ENCODE data around the gene SNX33. TPM values are rescaled to one million over a fixed set of nuclear protein-coding genes. Genes with fewer than 3 reads are reported as not detected.

SNX33 gene
- total RNA-seq, 1 experiment from 2014 or later, result 16.8 TPM

DNA sequence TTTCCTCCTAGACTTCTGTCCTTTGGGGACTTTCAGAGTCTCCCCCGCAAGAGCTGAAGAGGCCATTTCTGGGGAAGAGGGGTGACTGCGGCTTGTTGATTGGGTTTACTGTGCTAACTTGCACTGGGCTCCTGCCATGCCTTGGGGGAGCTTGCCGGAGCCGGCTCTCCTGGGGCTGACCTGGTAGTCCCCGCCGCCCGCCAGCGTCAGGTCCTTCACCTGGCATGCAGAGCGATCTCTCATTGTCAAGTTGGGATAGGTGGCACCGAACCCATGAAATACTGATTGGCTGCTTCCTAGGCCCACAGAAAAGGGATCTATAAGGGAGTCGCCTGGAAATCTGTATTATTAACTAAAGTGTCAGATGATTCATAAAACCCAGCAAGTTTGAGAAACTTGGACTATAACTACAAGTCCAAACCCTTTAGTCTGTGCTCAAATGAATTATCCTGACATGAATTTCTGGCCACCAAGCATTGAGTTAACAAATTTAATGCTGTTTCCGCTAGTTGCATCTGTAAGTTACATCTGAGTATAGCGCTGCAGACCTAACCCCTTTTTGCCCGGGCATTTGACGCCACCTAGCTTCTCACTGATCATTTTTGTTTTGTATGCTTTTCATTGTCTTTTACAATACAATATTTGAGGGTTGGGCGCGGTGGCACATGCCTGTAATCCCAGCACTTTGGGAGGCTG, 7.1 kb upstream of the SNX33 start:
- Histone ChIP-seq H3K9ac (ENCODE audit: low read length) (peak overlapping the region; percentile 97), H3K4me3 (ENCODE audit: low read length) (peak overlapping the region; percentile 96), H2AFZ (ENCODE audit: low read length) (peak overlapping the region; percentile 83), H3K27ac (ENCODE audit: low read length) (peak overlapping the region; percentile 75), H3K79me2 (ENCODE audit: low read length) (peaks cover 33% of the 10 kb centered on the region), H3K4me1 (ENCODE audit: insufficient read depth, low read length) (peaks cover 12% of the 10 kb centered on the region), H3K36me3 (ENCODE audit: low read depth, low read length) (no peaks in the 10 kb centered on the region), H3F3A (ENCODE audit: low read length, unreplicated experiment) (no peaks in the 10 kb centered on the region), H3K9me2 (replicated peaks; ENCODE audit: low read length) (no peaks in the 10 kb centered on the region), H3K9me3 (ENCODE audit: low read length) (no peaks in the 10 kb centered on the region), H3K4me2 (ENCODE audit: low read length) (peak overlapping the region; percentile 91), H3K27me3 (ENCODE audit: low read length) (no peaks in the 10 kb centered on the region), H4K20me1 (ENCODE audit: low read length) (peaks cover 24% of the 10 kb centered on the region)
- peak; percentile 55 for DNase-seq
- ChIA-PET CTCF (interaction anchor here (0.6 to 1.3 kb wide), 2 partner anchors 61 to 215 kb away, joined by 4 to 9 read pairs; partner anchors contain the start of gene PTPN9), POLR2A (ENCODE audit: unreplicated experiment) (interaction anchor here (0.6 kb wide), 1 partner anchor 10 kb away, joined by 4 read pairs; no protein-coding TSS in a partner anchor)
- intact Hi-C loops (cut with micrococcal nuclease), result loop anchor here (1.0 to 10.0 kb wide), 2 partner anchors 131 to 276 kb away; partner anchors contain the start of gene MAN2C1
- ATAC-seq, result peak; percentile 28
- TSS peak; percentile 83 for BruUV-seq (replicated peaks)
- TF ChIP-seq EZH2 (IDR thresholded peaks at IDR 0.05; ENCODE audit: low read length, unreplicated experiment), result no peak
- TF ChIP-seq, protein P1, sequence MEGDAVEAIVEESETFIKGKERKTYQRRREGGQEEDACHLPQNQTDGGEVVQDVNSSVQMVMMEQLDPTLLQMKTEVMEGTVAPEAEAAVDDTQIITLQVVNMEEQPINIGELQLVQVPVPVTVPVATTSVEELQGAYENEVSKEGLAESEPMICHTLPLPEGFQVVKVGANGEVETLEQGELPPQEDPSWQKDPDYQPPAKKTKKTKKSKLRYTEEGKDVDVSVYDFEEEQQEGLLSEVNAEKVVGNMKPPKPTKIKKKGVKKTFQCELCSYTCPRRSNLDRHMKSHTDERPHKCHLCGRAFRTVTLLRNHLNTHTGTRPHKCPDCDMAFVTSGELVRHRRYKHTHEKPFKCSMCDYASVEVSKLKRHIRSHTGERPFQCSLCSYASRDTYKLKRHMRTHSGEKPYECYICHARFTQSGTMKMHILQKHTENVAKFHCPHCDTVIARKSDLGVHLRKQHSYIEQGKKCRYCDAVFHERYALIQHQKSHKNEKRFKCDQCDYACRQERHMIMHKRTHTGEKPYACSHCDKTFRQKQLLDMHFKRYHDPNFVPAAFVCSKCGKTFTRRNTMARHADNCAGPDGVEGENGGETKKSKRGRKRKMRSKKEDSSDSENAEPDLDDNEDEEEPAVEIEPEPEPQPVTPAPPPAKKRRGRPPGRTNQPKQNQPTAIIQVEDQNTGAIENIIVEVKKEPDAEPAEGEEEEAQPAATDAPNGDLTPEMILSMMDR (conservative IDR thresholded peaks at IDR 0.05; ENCODE audit: low read depth, low read length), result peak; percentile 55
- no peak for TF ChIP-seq EZH2phosphoT487 (IDR thresholded peaks at IDR 0.05; ENCODE audit: borderline replicate concordance, low read length)

DNA sequence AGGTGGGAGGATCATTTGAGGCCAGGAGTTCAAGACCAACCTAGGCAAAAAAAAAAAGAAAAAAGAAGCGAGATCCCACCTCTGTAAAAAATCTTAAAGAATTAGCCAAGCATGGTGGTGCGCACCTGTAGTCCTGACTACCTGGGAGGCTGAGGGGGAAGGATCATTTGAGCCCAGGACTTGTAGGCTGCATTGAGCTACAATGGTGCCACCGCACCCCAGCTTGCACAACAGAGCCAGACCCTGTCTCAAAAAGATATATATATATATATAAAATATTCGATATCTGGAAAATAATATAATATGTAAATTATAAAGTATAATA, 6.6 kb upstream of the SNX33 start:
- no peaks in the 10 kb centered on the region for H3K27me3 ChIP-seq (ENCODE audit: low read length)
- H3K9ac ChIP-seq (ENCODE audit: low read length), result peak overlapping the region; percentile 97; the same call in 1 of the 2 replicates
- no peak overlapping the region for H3K27ac ChIP-seq (ENCODE audit: low read length)
- intact Hi-C loops (cut with micrococcal nuclease), result loop anchor here (10.0 kb wide), 1 partner anchor 276 kb away; the partner anchor contains the start of gene MAN2C1
- no peaks in the 10 kb centered on the region for H3F3A ChIP-seq (ENCODE audit: low read length, unreplicated experiment)
- H3K9me2 ChIP-seq (replicated peaks; ENCODE audit: low read length), result no peaks in the 10 kb centered on the region
- ChIA-PET CTCF (no interaction called here), POLR2A (ENCODE audit: unreplicated experiment) (interaction anchor here (0.7 kb wide), 1 partner anchor 1780 kb away, joined by 7 read pairs; no protein-coding TSS in a partner anchor)
- peak overlapping the region; percentile 91 for H3K4me2 ChIP-seq (ENCODE audit: low read length)
- no TSS peak for BruUV-seq (replicated peaks)
- H3K4me1 ChIP-seq (ENCODE audit: insufficient read depth, low read length), result peaks cover 15% of the 10 kb centered on the region
- peaks cover 24% of the 10 kb centered on the region for H4K20me1 ChIP-seq (ENCODE audit: low read length)
- H2AFZ ChIP-seq (ENCODE audit: low read length), result 0 out of 2 replicates have a peak overlapping the region, but pooled peaks have one; percentile 83
- peak overlapping the region; percentile 96; the same call in 1 of the 2 replicates for H3K4me3 ChIP-seq (ENCODE audit: low read length)
- TF ChIP-seq, protein P1 (conservative IDR thresholded peaks at IDR 0.05; ENCODE audit: low read depth, low read length), result 0 out of 2 replicates have a peak, but pooled peaks have one; percentile 1
- TF ChIP-seq EZH2phosphoT487 (IDR thresholded peaks at IDR 0.05; ENCODE audit: borderline replicate concordance, low read length), result no peak
- no peaks in the 10 kb centered on the region for H3K36me3 ChIP-seq (ENCODE audit: low read depth, low read length)
- ATAC-seq (no peak), DNase-seq (no peak)
- no peaks in the 10 kb centered on the region for H3K9me3 ChIP-seq (ENCODE audit: low read length)
- H3K79me2 ChIP-seq (ENCODE audit: low read length), result peaks cover 33% of the 10 kb centered on the region

DNA sequence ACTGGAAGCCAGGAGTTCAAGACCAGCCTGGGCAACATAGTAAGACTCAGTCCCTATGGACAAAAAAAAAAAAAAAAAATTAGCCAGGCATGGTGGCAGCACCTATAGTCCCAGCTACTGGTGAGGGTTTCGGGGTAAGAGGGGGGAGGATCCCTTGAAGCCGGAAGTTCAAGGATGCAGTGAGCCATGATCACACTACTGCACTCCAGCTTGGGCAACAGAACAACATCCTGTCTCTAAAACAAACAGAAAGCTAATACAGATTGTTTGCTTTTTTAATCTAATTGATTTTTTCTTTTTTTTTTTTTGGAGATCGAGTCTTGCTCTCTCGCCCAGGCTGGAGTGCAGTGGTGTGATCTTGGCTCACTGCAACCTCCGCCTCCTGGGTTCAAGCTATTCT, 6.1 kb upstream of the SNX33 start:
- H3K79me2 ChIP-seq (ENCODE audit: low read length), result peaks cover 33% of the 10 kb centered on the region

More for the DNA sequence above, 6.1 kb upstream of the SNX33 start:
- ATAC-seq, result no peak
- no peak overlapping the region for H3K27ac ChIP-seq (ENCODE audit: low read length)
- peaks cover 20% of the 10 kb centered on the region for H3K4me1 ChIP-seq (ENCODE audit: insufficient read depth, low read length)
- no peaks in the 10 kb centered on the region for H3K9me2 ChIP-seq (replicated peaks; ENCODE audit: low read length)
- TF ChIP-seq EZH2 (IDR thresholded peaks at IDR 0.05; ENCODE audit: low read length, unreplicated experiment) (no peak), EZH2phosphoT487 (IDR thresholded peaks at IDR 0.05; ENCODE audit: borderline replicate concordance, low read length) (no peak)
- TF ChIP-seq, protein P1 (conservative IDR thresholded peaks at IDR 0.05; ENCODE audit: low read depth, low read length), result no peak
- no peak for DNase-seq
- POLR2A ChIA-PET (ENCODE audit: unreplicated experiment), result interaction anchor here (0.7 kb wide), 1 partner anchor 1779 kb away, joined by 7 read pairs; no protein-coding TSS in a partner anchor
- H3K4me2 ChIP-seq (ENCODE audit: low read length), result no peak overlapping the region
- intact Hi-C loops (cut with micrococcal nuclease), result loop anchor here (10.0 kb wide), 1 partner anchor 277 kb away; the partner anchor contains the start of gene MAN2C1
- H2AFZ ChIP-seq (ENCODE audit: low read length), result no peak overlapping the region
- H3F3A ChIP-seq (ENCODE audit: low read length, unreplicated experiment), result no peaks in the 10 kb centered on the region
- CTCF ChIA-PET, result interaction anchor here (0.6 kb wide), 1 partner anchor 41 kb away, joined by 3 read pairs; no protein-coding TSS in a partner anchor
- no peaks in the 10 kb centered on the region for H3K9me3 ChIP-seq (ENCODE audit: low read length)
- H4K20me1 ChIP-seq (ENCODE audit: low read length), result peaks cover 24% of the 10 kb centered on the region
- H3K4me3 ChIP-seq (ENCODE audit: low read length), result no peak overlapping the region
- BruUV-seq (replicated peaks), result no TSS peak
- no peaks in the 10 kb centered on the region for H3K27me3 ChIP-seq (ENCODE audit: low read length)
- no peaks in the 10 kb centered on the region for H3K36me3 ChIP-seq (ENCODE audit: low read depth, low read length)
- H3K9ac ChIP-seq (ENCODE audit: low read length), result no peak overlapping the region

Measured in PC-3 (cell line).